Osteoblast (primary cell): Measurements from ENCODE around the gene LEO1. TPM values are rescaled to one million over a fixed set of nuclear protein-coding genes. Genes with fewer than 3 reads are reported as not detected.

ENCODE experiments used
- DNase-seq: peaks from one replicate; pipeline ENCODE4 v3.0.0; 2011; ENCODE audit warnings: low spot score, mixed read lengths; ENCODE audit not compliant: insufficient read length; ENCODE audit errors: missing footprints
- H2AFZ ChIP-seq: 2 replicates; pipeline ENCODE4 v1.6.0; 2011; ENCODE audit warnings: mild to moderate bottlenecking, low read length
- H3K27ac ChIP-seq: 2 replicates; pipeline ENCODE4 v1.5.1; 2011; ENCODE audit warnings: mild to moderate bottlenecking, low read depth, low read length, moderate library complexity
- H3K27me3 ChIP-seq: 2 replicates; pipeline ENCODE4 v1.6.0; 2012; ENCODE audit warnings: mild to moderate bottlenecking, control low read depth, inconsistent platforms, low read length, moderate library complexity; ENCODE audit not compliant: insufficient read depth
- H3K36me3 ChIP-seq: 2 replicates; pipeline ENCODE4 v1.5.1; 2011; ENCODE audit warnings: mild to moderate bottlenecking, low read length, control low read depth, moderate library complexity; ENCODE audit not compliant: insufficient read depth
- H3K4me1 ChIP-seq: 2 replicates; pipeline ENCODE4 v1.5.1; 2011; ENCODE audit warnings: mild to moderate bottlenecking, low read length, control low read depth, moderate library complexity; ENCODE audit not compliant: insufficient read depth
- H3K4me2 ChIP-seq: 2 replicates; pipeline ENCODE4 v1.6.0; 2011; ENCODE audit warnings: mild to moderate bottlenecking, low read length; ENCODE audit not compliant: insufficient read depth
- H3K4me3 ChIP-seq: fragments of 200-600 bp; sonication (generic); 3 replicates; pipeline ENCODE4 v1.5.1; 2012; ENCODE audit warnings: mild to moderate bottlenecking, low read length, inconsistent platforms; ENCODE audit not compliant: insufficient read depth
- H3K79me2 ChIP-seq: 2 replicates; pipeline ENCODE4 v1.6.0; 2012; ENCODE audit warnings: mild to moderate bottlenecking, low read length, control low read depth, inconsistent platforms; ENCODE audit not compliant: insufficient read depth
- H3K9me3 ChIP-seq: 2 replicates; pipeline ENCODE4 v1.5.1; 2011; ENCODE audit warnings: low read depth, low read length, control low read depth
- H4K20me1 ChIP-seq: 2 replicates; pipeline ENCODE4 v1.6.0; 2012; ENCODE audit warnings: mild to moderate bottlenecking, low read length, control low read depth; ENCODE audit not compliant: insufficient read depth
- total RNA-seq: library from RNA; depleted of rRNA; stranded (reverse); fragments of >200 nt; gene quantifications from 2 replicates; pipeline ENCODE4 v1.2.3, GENCODE V29; 2012
- TF ChIP-seq, protein P1 (sequence below): IDR thresholded peaks from 2 replicates; pipeline ENCODE4 v1.5.1; 2011; ENCODE audit warnings: mild to moderate bottlenecking, low read depth, low read length, moderate library complexity; ENCODE audit errors: extremely low read depth

The LEO1 gene
- 15.6 and 16.3 TPM in 2 replicates for total RNA-seq

- peak; percentile 98 for DNase-seq
- TF ChIP-seq, protein P1, sequence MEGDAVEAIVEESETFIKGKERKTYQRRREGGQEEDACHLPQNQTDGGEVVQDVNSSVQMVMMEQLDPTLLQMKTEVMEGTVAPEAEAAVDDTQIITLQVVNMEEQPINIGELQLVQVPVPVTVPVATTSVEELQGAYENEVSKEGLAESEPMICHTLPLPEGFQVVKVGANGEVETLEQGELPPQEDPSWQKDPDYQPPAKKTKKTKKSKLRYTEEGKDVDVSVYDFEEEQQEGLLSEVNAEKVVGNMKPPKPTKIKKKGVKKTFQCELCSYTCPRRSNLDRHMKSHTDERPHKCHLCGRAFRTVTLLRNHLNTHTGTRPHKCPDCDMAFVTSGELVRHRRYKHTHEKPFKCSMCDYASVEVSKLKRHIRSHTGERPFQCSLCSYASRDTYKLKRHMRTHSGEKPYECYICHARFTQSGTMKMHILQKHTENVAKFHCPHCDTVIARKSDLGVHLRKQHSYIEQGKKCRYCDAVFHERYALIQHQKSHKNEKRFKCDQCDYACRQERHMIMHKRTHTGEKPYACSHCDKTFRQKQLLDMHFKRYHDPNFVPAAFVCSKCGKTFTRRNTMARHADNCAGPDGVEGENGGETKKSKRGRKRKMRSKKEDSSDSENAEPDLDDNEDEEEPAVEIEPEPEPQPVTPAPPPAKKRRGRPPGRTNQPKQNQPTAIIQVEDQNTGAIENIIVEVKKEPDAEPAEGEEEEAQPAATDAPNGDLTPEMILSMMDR, result peak; percentile 31
- Histone ChIP-seq H3K4me2 (peak within 1 kb of the TSS; percentile 94), H3K79me2 (peaks cover 51% of the 10 kb centered on the region), H3K36me3 (peaks cover 3% of the 10 kb centered on the region), H3K4me1 (peaks cover 13% of the 10 kb centered on the region), H3K27ac (peak within 1 kb of the TSS; percentile 90), H3K9me3 (no peaks in the 10 kb centered on the region), H2AFZ (peak within 1 kb of the TSS; percentile 100), H3K27me3 (no peaks in the 10 kb centered on the region), H3K4me3 (peak within 1 kb of the TSS; percentile 100), H4K20me1 (no peaks in the 10 kb centered on the region)
These were observed at the start of gene LEO1 for GRCh38 chr15:51971375-51972133. Gene LEO1 (minus strand): TSS chr15:51971778. CDS start chr15:51971745, 33 bp downstream.

GRCh38 chr15:52021128-52021671 is 49.6 kb upstream of the LEO1 start:
- DNase-seq, result peak; percentile 96
- H3K27ac ChIP-seq, result peak overlapping the region; percentile 99
- TF ChIP-seq, protein P1, result no peak
- H3K4me3 ChIP-seq, result peak overlapping the region; percentile 96
- peaks cover 63% of the 10 kb centered on the region for H3K79me2 ChIP-seq
- peaks cover 24% of the 10 kb centered on the region for H3K4me1 ChIP-seq
- H3K27me3 ChIP-seq, result no peaks in the 10 kb centered on the region
- H4K20me1 ChIP-seq, result peaks cover 8% of the 10 kb centered on the region
- peak overlapping the region; percentile 83 for H3K4me2 ChIP-seq
- no peaks in the 10 kb centered on the region for H3K9me3 ChIP-seq
- no peak overlapping the region for H2AFZ ChIP-seq
- H3K36me3 ChIP-seq, result no peaks in the 10 kb centered on the region

DNA sequence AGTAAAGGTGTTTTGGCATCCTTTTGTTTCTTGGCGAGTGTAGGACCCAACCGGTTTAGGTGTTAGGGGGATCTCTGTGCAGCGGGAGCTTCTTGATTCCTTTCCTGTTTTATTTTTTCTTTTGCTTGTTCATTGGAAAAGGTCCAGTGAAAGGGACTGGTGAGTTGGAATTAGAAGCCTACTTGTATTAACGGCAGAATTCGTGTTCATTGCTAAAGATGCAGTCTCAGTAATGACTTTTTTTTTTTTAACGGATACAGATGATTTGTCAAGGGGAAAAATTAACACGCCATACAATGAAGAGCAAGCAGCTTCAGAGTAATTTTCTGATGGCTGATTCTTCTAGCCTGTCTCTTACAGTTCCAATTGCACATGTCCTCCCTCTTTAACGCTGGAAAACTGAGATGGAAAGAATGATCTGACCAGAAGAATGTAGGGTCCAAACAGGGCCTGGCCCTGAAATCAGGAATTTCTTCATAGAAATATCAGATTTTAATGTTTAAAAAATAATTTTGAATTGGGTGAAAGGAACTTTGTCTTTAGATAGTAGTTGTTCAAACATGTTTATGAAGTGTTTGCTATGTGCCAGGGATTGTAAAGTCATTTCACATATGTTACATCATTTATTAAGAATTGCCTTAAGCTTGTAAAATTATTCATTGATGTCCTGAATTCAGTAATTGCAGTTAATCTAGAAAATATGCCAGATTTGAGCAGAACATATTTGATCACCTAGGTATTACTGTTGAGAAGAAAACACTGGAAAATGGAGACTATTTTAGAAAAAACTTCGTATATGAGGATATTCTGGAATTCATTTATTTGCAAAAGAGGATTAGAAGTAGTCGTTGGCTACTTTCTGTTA is 48.9 kb upstream of the LEO1 start:
- peak; percentile 85 for DNase-seq
- Histone ChIP-seq H3K4me3 (peak overlapping the region; percentile 96), H3K27me3 (no peaks in the 10 kb centered on the region), H3K27ac (peak overlapping the region; percentile 99), H3K4me1 (peaks cover 24% of the 10 kb centered on the region), H3K36me3 (no peaks in the 10 kb centered on the region), H4K20me1 (peaks cover 5% of the 10 kb centered on the region), H2AFZ (peak overlapping the region; percentile 20), H3K79me2 (peaks cover 56% of the 10 kb centered on the region), H3K9me3 (no peaks in the 10 kb centered on the region), H3K4me2 (peak overlapping the region; percentile 83)
- TF ChIP-seq, protein P1, result no peak
